Measurements from ENCODE around the gene SIVA1.

The SIVA1 gene

GRCh38 chr14:104800771-104801519, 48.0 kb downstream of the SIVA1 start, which contains the start of gene ZBTB42:
ZBTB42 (plus strand) TSS chr14:104801101; CDS start chr14:104801198, 97 bp downstream.
- peaks cover 6% of the 10 kb centered on the region for H3K27me3 Mint-ChIP-seq
- peaks cover 3% of the 10 kb centered on the region for H3K36me3 Mint-ChIP-seq (ENCODE audit: low read depth)
- no peaks in the 10 kb centered on the region for H3K9me3 Mint-ChIP-seq
- H3K4me1 Mint-ChIP-seq (ENCODE audit: low read depth), result peaks cover 37% of the 10 kb centered on the region
- DNase-seq, result peak; percentile 77
- H3K27ac Mint-ChIP-seq, result peak within 1 kb of the TSS; percentile 67
- H3K4me3 Mint-ChIP-seq, result peak within 1 kb of the TSS; percentile 80

DNA sequence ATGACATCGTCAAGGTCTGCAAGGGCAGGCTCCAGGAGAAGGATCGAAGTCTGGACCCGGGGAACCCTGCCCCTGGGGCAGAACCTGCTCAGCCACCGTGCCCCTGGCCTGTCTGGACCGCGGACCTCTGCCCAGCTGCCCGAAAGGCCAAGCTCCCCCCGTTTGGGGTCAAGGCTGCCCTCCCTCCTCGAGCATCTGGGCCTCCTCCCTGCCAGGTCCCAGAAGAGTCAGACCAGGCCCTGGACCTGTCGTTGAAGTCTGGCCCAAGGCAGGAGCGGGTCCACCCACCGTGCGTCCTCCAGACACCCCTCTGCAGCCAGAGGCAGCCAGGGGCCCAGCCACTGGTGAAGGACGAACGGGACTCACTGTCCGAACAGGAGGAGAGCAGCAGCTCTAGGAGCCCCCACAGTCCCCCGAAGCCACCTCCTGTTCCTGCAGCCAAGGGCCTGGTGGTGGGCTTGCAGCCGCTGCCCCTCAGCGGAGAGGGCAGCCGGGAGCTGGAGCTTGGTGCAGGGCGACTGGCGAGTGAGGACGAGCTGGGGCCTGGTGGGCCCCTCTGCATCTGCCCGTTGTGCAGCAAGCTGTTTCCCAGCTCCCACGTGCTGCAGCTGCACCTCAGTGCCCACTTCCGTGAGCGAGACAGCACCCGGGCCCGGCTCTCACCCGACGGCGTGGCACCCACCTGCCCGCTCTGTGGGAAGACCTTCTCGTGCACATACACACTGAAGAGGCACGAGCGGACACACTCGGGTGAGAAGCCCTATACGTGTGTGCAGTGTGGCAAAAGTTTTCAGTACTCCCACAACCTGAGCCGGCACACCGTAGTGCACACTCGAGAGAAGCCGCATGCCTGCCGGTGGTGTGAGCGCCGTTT, 48.8 kb downstream of the SIVA1 start:
- H3K27me3 Mint-ChIP-seq, result peaks cover 6% of the 10 kb centered on the region
- H3K9me3 Mint-ChIP-seq, result no peaks in the 10 kb centered on the region
- H3K4me3 Mint-ChIP-seq, result peak overlapping the region; percentile 80
- peaks cover 3% of the 10 kb centered on the region for H3K36me3 Mint-ChIP-seq (ENCODE audit: low read depth)
- DNase-seq, result no peak
- H3K27ac Mint-ChIP-seq, result no peak overlapping the region
- H3K4me1 Mint-ChIP-seq (ENCODE audit: low read depth), result peaks cover 32% of the 10 kb centered on the region

- Mint-ChIP-seq H3K4me3 (peak overlapping the region; percentile 53), H3K27me3 (peaks cover 6% of the 10 kb centered on the region), H3K36me3 (ENCODE audit: low read depth) (peaks cover 3% of the 10 kb centered on the region), H3K4me1 (ENCODE audit: low read depth) (peaks cover 29% of the 10 kb centered on the region), H3K27ac (no peak overlapping the region), H3K9me3 (no peaks in the 10 kb centered on the region)
- no peak for DNase-seq
Observed at GRCh38 chr14:104802394-104803184, 49.6 kb downstream of the SIVA1 start.

DNA sequence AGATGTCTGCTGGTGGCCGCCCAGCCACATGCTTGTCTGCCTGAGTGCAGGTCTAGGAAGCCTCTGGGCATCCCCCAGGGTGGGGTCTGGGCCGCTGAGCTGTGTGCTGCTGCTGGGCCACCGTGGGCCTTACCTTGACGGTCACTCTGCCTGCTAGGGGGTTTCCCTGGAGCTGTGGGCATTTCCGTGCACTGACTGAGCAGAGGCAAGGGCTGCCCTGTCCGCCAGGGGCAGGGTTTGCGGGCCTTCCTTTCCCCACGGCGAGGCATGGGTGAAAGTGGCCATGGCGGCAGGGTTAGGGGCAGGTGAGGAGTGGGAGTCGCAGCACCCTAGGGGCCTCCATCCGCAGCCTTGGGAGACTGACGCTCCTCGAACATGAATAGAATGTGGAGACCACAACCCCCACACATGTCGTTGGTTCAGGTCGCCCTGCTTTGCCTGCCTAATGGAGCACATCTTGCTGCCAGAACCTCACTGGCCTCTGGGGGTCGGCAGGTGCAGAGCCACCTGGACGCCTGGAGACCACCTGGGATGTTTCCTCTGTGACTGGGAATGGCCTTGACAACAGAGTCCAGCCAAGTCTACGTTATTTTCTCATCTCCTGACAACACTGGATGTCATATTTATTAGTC, 50.4 kb downstream of the SIVA1 start:
- Mint-ChIP-seq H3K9me3 (no peaks in the 10 kb centered on the region), H3K4me1 (ENCODE audit: low read depth) (peaks cover 29% of the 10 kb centered on the region), H3K4me3 (no peak overlapping the region), H3K36me3 (ENCODE audit: low read depth) (peaks cover 3% of the 10 kb centered on the region), H3K27ac (no peak overlapping the region), H3K27me3 (peaks cover 6% of the 10 kb centered on the region)
- no peak for DNase-seq

- Mint-ChIP-seq H3K36me3 (ENCODE audit: low read depth) (peaks cover 3% of the 10 kb centered on the region), H3K9me3 (no peaks in the 10 kb centered on the region), H3K4me1 (ENCODE audit: low read depth) (peaks cover 29% of the 10 kb centered on the region), H3K27ac (no peak overlapping the region), H3K4me3 (no peak overlapping the region), H3K27me3 (peaks cover 4% of the 10 kb centered on the region)
- DNase-seq, result no peak
Observed at GRCh38 chr14:104803912-104804410, 51.0 kb downstream of the SIVA1 start.

GRCh38 chr14:104804481-104805325, 51.8 kb downstream of the SIVA1 start:
- H3K27ac Mint-ChIP-seq, result no peak overlapping the region
- peaks cover 3% of the 10 kb centered on the region for H3K36me3 Mint-ChIP-seq (ENCODE audit: low read depth)
- no peak overlapping the region for H3K4me3 Mint-ChIP-seq
- DNase-seq, result no peak
- H3K9me3 Mint-ChIP-seq, result no peaks in the 10 kb centered on the region
- no peaks in the 10 kb centered on the region for H3K27me3 Mint-ChIP-seq
- peaks cover 27% of the 10 kb centered on the region for H3K4me1 Mint-ChIP-seq (ENCODE audit: low read depth)

- Mint-ChIP-seq H3K4me1 (ENCODE audit: low read depth) (peaks cover 23% of the 10 kb centered on the region), H3K27me3 (no peaks in the 10 kb centered on the region), H3K4me3 (no peak overlapping the region), H3K9me3 (no peaks in the 10 kb centered on the region), H3K27ac (no peak overlapping the region), H3K36me3 (ENCODE audit: low read depth) (peaks cover 3% of the 10 kb centered on the region)
- DNase-seq, result no peak
Observed at GRCh38 chr14:104805326-104805678, 52.4 kb downstream of the SIVA1 start.

DNA sequence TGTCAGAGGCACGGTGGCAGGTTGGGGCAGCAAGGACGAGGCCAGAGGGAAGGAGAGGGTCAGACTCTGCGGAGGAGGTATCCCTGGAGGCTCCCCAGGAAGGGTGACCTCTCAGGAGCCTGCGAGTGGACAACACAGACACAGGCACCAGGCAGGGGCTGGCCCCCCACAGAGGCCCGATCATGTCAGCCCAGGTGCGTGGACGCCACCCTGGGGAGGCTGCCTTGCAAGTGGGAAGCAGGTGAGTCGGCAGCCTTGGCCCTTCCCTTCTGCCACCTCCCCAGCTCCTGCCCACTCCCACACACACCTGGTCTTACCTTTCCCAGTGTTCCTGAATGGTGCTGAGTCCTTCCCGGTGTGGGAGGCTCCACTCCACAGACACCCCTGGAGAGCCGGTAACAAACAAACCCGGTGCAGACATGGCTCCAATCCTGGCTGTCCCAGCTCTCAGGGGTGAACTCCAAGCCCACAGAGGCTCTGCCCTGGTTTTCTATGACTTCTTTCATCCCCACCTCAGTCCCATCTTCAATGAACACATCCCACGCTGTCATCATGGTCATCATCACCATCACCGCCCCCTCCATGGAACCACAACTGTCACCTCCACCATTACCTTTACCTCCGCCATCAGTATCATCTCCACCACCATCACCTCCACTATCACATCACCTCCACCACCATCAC, 53.1 kb downstream of the SIVA1 start:
- Mint-ChIP-seq H3K27me3 (no peaks in the 10 kb centered on the region), H3K36me3 (ENCODE audit: low read depth) (peaks cover 7% of the 10 kb centered on the region), H3K9me3 (no peaks in the 10 kb centered on the region), H3K4me1 (ENCODE audit: low read depth) (peaks cover 23% of the 10 kb centered on the region), H3K27ac (no peak overlapping the region), H3K4me3 (no peak overlapping the region)
- no peak for DNase-seq

GRCh38 chr14:104806625-104807465, 53.9 kb downstream of the SIVA1 start:
- H3K9me3 Mint-ChIP-seq, result no peaks in the 10 kb centered on the region
- H3K4me3 Mint-ChIP-seq, result no peak overlapping the region
- no peak for DNase-seq
- no peak overlapping the region for H3K27ac Mint-ChIP-seq
- peaks cover 16% of the 10 kb centered on the region for H3K4me1 Mint-ChIP-seq (ENCODE audit: low read depth)
- H3K36me3 Mint-ChIP-seq (ENCODE audit: low read depth), result peaks cover 10% of the 10 kb centered on the region
- H3K27me3 Mint-ChIP-seq, result no peaks in the 10 kb centered on the region

- H3K36me3 Mint-ChIP-seq (ENCODE audit: low read depth), result peaks cover 13% of the 10 kb centered on the region
- peaks cover 11% of the 10 kb centered on the region for H3K4me1 Mint-ChIP-seq (ENCODE audit: low read depth)
- no peaks in the 10 kb centered on the region for H3K27me3 Mint-ChIP-seq
- no peak for DNase-seq
- H3K4me3 Mint-ChIP-seq, result no peak overlapping the region
- H3K9me3 Mint-ChIP-seq, result no peaks in the 10 kb centered on the region
- H3K27ac Mint-ChIP-seq, result no peak overlapping the region
Observed at GRCh38 chr14:104808456-104808855, 55.5 kb downstream of the SIVA1 start.

Data from activated T-cell treated with anti-CD3 and anti-CD28 coated beads, Interleukin-2, amount 50 U/mL, for 24 hours (primary cell).